Medulla oblongata (tissue), 1 donor: ENCODE measurements around the gene STOX2.
"Not testable (repeated sequence)": the region's sequence is repeated elsewhere in the genome, so short reads cannot be mapped to it uniquely, and the experiment has no call there.

Experiments
- DNase-seq: peaks from one replicate; pipeline ENCODE4 v3.0.0-alpha.2; 2015; ENCODE audit errors: extremely low spot score

Gene STOX2

GRCh38 chr4:184019667-184020623 lies 114.8 kb downstream of the STOX2 start:
- no peak for DNase-seq

GRCh38 chr4:184021389-184021788 lies 116.3 kb downstream of the STOX2 start:
- no peak for DNase-seq

- DNase-seq: no peak
These were observed 117.7 kb downstream of the STOX2 start for GRCh38 chr4:184022679-184023383.

GRCh38 chr4:184024637-184025036 lies 119.5 kb downstream of the STOX2 start:
- DNase-seq: no peak

- no peak for DNase-seq
These were observed 123.7 kb downstream of the STOX2 start for GRCh38 chr4:184028561-184029374.

- no peak for DNase-seq
These were observed 124.9 kb downstream of the STOX2 start for GRCh38 chr4:184030036-184030435.

GRCh38 chr4:184030764-184031163 lies 125.7 kb downstream of the STOX2 start:
- no peak for DNase-seq

- DNase-seq: no peak
These were observed 127.0 kb downstream of the STOX2 start for GRCh38 chr4:184032091-184032490.

GRCh38 chr4:184039963-184040383 lies 134.9 kb downstream of the STOX2 start:
- DNase-seq: no peak

GRCh38 chr4:184041156-184041555 lies 136.0 kb downstream of the STOX2 start:
- DNase-seq: no peak

- no peak for DNase-seq
These were observed 141.0 kb downstream of the STOX2 start for GRCh38 chr4:184046148-184046547.

- not testable (repeated sequence) for DNase-seq
These were observed 146.2 kb downstream of the STOX2 start for GRCh38 chr4:184051262-184051661.

GRCh38 chr4:184052616-184053015 lies 147.5 kb downstream of the STOX2 start:
- no peak for DNase-seq

GRCh38 chr4:184053434-184053833 lies 148.3 kb downstream of the STOX2 start:
- no peak for DNase-seq

GRCh38 chr4:184056877-184057276 lies 151.8 kb downstream of the STOX2 start:
- DNase-seq: no peak

- DNase-seq: no peak
These were observed 152.9 kb downstream of the STOX2 start for GRCh38 chr4:184058026-184058425.

- no peak for DNase-seq
These were observed 154.0 kb downstream of the STOX2 start for GRCh38 chr4:184059099-184059498.

- DNase-seq: no peak
These were observed 156.5 kb downstream of the STOX2 start for GRCh38 chr4:184061582-184061981.

- DNase-seq: no peak
These were observed 157.7 kb downstream of the STOX2 start for GRCh38 chr4:184062769-184063168.

- DNase-seq: no peak
These were observed 159.8 kb downstream of the STOX2 start for GRCh38 chr4:184064877-184065276.

GRCh38 chr4:184066584-184067300 lies 161.6 kb downstream of the STOX2 start:
- no peak for DNase-seq
